ENCODE results near the gene SCPEP1.
A peak's percentile ranks its signal among the peaks of the same experiment; 100 is the strongest.

Gene SCPEP1

GRCh38 chr17:57043276-57043675 lies 65.3 kb downstream of the SCPEP1 start:
- no peak for DNase-seq (ENCODE audit: low read depth)

GRCh38 chr17:57044976-57045867 lies 67.3 kb downstream of the SCPEP1 start:
- DNase-seq (ENCODE audit: low read depth), result no peak

- peak; percentile 23 for DNase-seq (ENCODE audit: low read depth)
Measured at GRCh38 chr17:57045868-57046704, 68.2 kb downstream of the SCPEP1 start.

- DNase-seq (ENCODE audit: low read depth), result no peak
Measured at GRCh38 chr17:57046749-57047148, 68.8 kb downstream of the SCPEP1 start.

- DNase-seq (ENCODE audit: low read depth), result no peak
Measured at GRCh38 chr17:57048096-57048495, 70.2 kb downstream of the SCPEP1 start.

GRCh38 chr17:57050306-57050705 lies 72.4 kb downstream of the SCPEP1 start:
- DNase-seq (ENCODE audit: low read depth), result no peak

- DNase-seq (ENCODE audit: low read depth), result no peak
Measured at GRCh38 chr17:57051886-57052361, 74.0 kb downstream of the SCPEP1 start.

Data from ELR (cell line).